NCI-H1092 (cell line): ENCODE data around the gene ZNF700.
"Not testable (repeated sequence)": the region's sequence is repeated elsewhere in the genome, so short reads cannot be mapped to it uniquely, and the experiment has no call there.

Experiments
- DNase-seq: peaks from one replicate; lab custom pipeline; 2025; lab: John Stamatoyannopoulos, UW

The ZNF700 gene

GRCh38 chr19:11989112-11989456 is 64.2 kb downstream of the ZNF700 start:
- DNase-seq: no peak

- not testable (repeated sequence) for DNase-seq
Measured at GRCh38 chr19:11991921-11992320, 67.0 kb downstream of the ZNF700 start.

DNA sequence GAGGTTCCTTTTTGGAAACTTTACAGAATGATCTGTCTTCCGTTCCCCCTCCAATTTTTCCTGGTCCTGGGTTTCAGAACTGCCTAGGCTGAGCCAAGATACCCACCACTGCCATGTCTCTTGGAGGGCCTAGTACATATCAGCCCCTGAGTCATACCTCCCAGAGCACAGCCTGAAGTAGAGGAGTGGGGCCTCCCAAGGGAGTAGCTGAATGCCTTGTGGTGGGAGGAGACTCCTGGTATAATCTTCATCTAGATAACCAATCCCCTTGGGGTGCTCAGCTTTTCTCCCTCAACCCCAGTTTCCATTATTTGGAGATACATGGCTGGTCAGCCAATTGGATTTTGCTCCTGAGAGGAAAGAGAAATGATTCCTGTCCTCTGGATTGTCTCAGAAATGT is 70.3 kb downstream of the ZNF700 start:
- no peak for DNase-seq
